HL-60/S4 (cell line): ENCODE data around the gene SMARCA1.

Source experiments
- in situ Hi-C: fragments of 300-500 bp; cut with MboI; formaldehyde crosslinking; loops from 2 replicates; pipeline ENCODE4 v1.14.3; 2022; ENCODE audit warnings: low sequenced_read_pairs

Gene SMARCA1

GRCh38 chrX:129529685-129530281, 6.5 kb upstream of the SMARCA1 start:
- in situ Hi-C loops, result no loop called here

GRCh38 chrX:129525896-129526295, 2.6 kb upstream of the SMARCA1 start:
- in situ Hi-C loops, result no loop called here

GRCh38 chrX:129525162-129525561, 1.9 kb upstream of the SMARCA1 start:
- in situ Hi-C loops, result no loop called here

GRCh38 chrX:129524250-129524850, 1.1 kb upstream of the SMARCA1 start:
- in situ Hi-C loops, result no loop called here

GRCh38 chrX:129522184-129523078, 859 bp downstream of the SMARCA1 start:
- in situ Hi-C loops, result no loop called here

- in situ Hi-C loops, result no loop called here
These were observed 3.1 kb downstream of the SMARCA1 start for GRCh38 chrX:129520151-129520550.

- in situ Hi-C loops, result no loop called here
These were observed 6.9 kb downstream of the SMARCA1 start for GRCh38 chrX:129516402-129516801.

- in situ Hi-C loops, result no loop called here
These were observed 10.9 kb downstream of the SMARCA1 start for GRCh38 chrX:129512409-129512808.

- in situ Hi-C loops, result no loop called here
These were observed 11.6 kb downstream of the SMARCA1 start for GRCh38 chrX:129511689-129512088.

GRCh38 chrX:129510331-129510730, 13.0 kb downstream of the SMARCA1 start:
- in situ Hi-C loops, result no loop called here

GRCh38 chrX:129497146-129497843, 26.0 kb downstream of the SMARCA1 start:
- in situ Hi-C loops, result no loop called here

GRCh38 chrX:129496625-129497024, 26.7 kb downstream of the SMARCA1 start:
- in situ Hi-C loops, result no loop called here

GRCh38 chrX:129495900-129496299, 27.4 kb downstream of the SMARCA1 start:
- in situ Hi-C loops, result no loop called here

- in situ Hi-C loops, result no loop called here
These were observed 28.4 kb downstream of the SMARCA1 start for GRCh38 chrX:129494887-129495286.

- in situ Hi-C loops, result no loop called here
These were observed 29.6 kb downstream of the SMARCA1 start for GRCh38 chrX:129493643-129494042.

- in situ Hi-C loops, result no loop called here
These were observed 33.0 kb downstream of the SMARCA1 start for GRCh38 chrX:129490330-129490729.

- in situ Hi-C loops, result no loop called here
These were observed 34.9 kb downstream of the SMARCA1 start for GRCh38 chrX:129488359-129488758.

GRCh38 chrX:129480889-129481288, 42.4 kb downstream of the SMARCA1 start:
- in situ Hi-C loops, result no loop called here

GRCh38 chrX:129478516-129478915, 44.8 kb downstream of the SMARCA1 start:
- in situ Hi-C loops, result no loop called here

GRCh38 chrX:129472116-129472515, 51.2 kb downstream of the SMARCA1 start:
- in situ Hi-C loops, result no loop called here

- in situ Hi-C loops, result no loop called here
These were observed 60.6 kb downstream of the SMARCA1 start for GRCh38 chrX:129462707-129463106.
